Measurements from ENCODE around the gene LHX2.

Gene LHX2

GRCh38 chr9:124029617-124030016 lies 18.0 kb downstream of the LHX2 start:
- in situ Hi-C loops (cut with MboI; ENCODE audit: low sequenced_read_pairs) = loop anchor here (10.0 kb wide), 1 partner anchor 485 kb away; no protein-coding TSS in a partner anchor

DNA sequence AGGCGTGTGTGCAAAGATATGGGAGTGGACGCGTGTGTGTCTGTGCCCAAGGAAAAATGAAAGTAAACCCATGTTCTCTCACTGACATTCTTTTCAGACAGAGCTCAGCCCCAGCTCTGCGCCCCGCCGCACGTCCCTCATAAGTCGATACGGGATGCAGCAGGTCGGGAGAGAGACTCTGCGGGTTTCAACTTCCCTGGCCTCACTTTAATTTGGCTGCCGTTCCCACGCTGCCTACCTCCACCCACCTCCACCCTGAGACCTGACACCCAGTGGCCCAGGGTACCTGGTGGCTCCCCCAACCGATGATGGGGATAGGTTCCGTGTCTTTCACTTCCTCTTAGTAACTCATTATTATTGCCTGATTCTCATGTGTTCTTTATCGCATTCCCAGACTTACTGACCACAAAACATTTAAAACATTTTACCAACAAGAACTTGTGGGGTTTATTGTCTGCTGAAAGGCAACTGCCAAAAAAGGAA lies 19.4 kb downstream of the LHX2 start:
- in situ Hi-C loops (cut with MboI; ENCODE audit: low sequenced_read_pairs) = loop anchor here (10.0 kb wide), 1 partner anchor 486 kb away; no protein-coding TSS in a partner anchor

- in situ Hi-C loops (cut with MboI; ENCODE audit: low sequenced_read_pairs) = loop anchor here (10.0 kb wide), 1 partner anchor 487 kb away; no protein-coding TSS in a partner anchor
Measured at GRCh38 chr9:124032247-124032646, 20.7 kb downstream of the LHX2 start.

DNA sequence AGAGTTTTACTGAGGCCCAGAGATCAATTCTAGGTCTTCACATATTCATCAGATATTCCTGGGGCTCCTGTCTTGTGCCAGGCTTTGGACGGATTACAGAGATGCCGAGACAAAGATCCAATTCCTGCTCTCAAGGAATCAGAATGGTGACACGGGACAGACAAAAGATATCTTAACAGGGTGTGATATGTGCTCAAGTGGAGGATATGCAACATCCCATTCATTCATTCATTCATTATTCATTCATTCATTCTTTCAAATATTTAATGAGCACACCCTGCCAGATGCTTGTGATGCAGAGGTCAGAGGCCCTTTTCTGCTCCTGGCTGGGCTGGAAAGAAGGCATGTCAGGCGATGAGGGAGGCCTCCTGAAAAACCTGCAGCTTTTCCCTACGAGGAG lies 21.8 kb downstream of the LHX2 start:
- in situ Hi-C loops (cut with MboI; ENCODE audit: low sequenced_read_pairs) = loop anchor here (10.0 kb wide), 1 partner anchor 489 kb away; no protein-coding TSS in a partner anchor

DNA sequence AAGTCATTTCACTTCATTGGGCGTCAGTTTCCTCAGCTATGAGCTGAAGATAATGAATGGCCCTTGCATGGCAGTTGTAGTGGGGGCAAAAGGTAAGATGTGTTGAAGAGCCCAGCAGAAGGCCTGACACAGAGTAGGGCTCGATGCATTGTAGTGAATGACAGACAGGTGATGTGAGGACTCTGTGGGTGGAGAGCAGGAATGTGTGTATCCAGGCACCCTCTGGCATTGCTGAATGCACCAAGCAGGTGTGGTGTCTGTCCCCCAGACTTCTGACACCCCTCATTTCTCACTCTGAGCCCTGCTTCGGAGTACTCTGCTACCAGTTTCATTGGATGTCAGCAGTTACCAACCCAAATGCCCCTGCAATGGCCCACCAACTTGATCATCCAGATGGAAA lies 22.4 kb downstream of the LHX2 start:
- in situ Hi-C loops (cut with MboI; ENCODE audit: low sequenced_read_pairs) = loop anchor here (10.0 kb wide), 1 partner anchor 489 kb away; no protein-coding TSS in a partner anchor

DNA sequence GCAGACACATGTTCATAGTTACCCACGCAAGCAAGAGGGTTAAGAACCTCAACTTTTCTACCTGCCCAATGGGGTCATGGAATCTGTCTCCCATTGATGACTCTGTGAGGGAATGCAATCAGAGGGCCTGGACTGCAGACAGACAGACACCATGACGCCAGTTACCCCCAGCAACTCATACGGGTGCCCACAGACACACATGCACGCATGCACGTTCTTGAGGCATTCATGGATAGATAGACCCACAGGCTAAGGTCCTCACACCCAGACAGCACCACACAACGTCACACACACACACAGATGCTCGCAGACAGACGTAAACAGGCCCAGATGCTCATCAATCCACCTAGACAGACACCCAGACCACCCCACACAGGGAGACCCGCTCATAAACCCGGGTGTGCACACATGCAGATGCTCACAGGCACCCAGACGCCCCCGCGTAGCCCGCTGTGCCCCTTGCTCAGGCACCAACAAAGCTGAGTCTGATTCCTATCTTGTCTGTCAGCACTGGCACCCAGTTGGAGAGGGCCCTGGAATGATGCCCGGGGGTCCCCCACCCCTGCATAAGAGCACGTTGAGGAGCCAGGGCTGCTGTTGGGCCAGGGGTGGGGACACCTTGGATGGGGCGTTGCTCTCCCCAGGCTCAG lies 23.6 kb downstream of the LHX2 start:
- in situ Hi-C loops (cut with MboI; ENCODE audit: low sequenced_read_pairs) = loop anchor here (10.0 kb wide), 1 partner anchor 490 kb away; no protein-coding TSS in a partner anchor

GRCh38 chr9:124036578-124036977 lies 25.0 kb downstream of the LHX2 start:
- in situ Hi-C loops (cut with MboI; ENCODE audit: low sequenced_read_pairs) = loop anchor here (10.0 kb wide), 1 partner anchor 492 kb away; no protein-coding TSS in a partner anchor

DNA sequence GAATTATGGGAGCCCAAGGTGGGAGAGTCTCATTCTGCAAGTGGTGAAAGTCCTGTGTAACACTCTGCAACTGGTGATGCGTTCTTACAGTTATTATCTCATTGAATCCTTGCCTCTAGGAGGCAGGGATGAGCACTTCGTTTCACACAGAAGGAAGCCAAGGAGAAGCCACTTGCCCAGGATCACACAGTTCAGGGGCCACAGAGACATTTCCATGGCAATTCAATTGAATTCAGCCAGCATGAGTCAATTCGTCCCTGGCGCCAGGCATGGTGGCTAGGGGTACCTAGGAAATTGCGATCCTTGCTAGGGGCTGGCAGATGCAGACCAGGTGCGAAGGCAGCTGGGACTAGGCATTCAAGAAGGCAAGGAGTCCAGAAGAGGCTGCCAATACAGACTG lies 26.2 kb downstream of the LHX2 start:
- in situ Hi-C loops (cut with MboI; ENCODE audit: low sequenced_read_pairs) = loop anchor here (10.0 kb wide), 1 partner anchor 493 kb away; no protein-coding TSS in a partner anchor

DNA sequence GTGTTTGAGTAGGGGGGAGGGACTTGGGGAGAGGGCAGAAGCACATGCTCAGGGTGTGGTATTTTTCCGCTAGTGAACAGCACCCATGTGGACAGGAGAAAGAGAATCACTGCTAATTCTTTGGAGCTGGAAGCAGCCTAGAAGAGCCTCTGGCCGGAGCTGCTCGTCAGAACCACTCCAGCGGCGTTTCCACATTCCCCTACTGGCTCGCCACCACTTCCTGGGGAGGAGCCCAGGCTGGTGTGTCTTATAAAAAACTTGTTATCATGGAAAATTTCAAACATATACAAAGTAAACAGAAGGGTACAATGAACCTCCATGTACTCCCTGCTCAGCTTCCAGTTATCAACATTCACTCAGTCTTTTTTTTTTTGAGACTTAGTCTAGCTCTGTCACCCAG lies 26.7 kb downstream of the LHX2 start:
- in situ Hi-C loops (cut with MboI; ENCODE audit: low sequenced_read_pairs) = loop anchor here (10.0 kb wide), 1 partner anchor 493 kb away; no protein-coding TSS in a partner anchor

DNA sequence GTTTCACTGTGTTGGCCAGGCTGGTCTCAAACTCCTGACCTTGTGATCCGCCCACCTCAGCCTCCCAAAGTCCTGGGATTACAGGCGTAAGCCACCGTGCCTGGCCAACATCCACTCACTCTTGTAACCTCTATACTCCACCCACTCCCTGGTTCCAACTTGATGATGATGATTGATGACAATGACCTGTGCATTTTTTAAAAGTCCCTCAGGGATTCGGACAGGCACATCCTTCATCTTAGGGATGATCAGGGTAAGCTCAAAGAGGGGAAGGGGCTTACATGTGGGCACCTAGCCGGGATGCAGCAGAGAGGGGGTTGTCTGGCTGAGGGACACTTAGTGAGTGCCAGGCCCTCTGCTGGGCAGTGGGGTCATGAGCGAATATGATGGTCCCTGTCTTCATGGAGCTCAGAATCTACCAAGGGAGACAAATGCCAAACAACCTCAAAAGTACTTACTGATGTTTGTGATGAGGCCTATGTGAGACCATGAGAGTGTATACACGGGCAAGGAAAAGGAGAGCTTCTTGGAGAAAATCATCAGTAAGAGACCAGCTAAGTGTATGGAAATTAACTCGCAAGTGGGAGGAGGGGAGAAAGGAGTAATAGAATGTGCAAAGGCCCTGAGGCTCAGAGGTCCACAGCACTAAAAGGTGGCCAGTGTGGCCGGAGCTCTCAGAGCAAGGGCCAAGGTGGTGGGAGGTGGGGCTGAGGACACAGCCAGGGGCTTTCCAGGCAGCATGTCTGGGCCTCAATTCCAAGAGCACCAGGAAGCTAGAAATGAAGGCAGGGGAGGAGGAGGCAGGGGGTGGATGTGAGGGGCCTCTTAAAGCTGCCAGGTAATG lies 27.4 kb downstream of the LHX2 start:
- in situ Hi-C loops (cut with MboI; ENCODE audit: low sequenced_read_pairs) = loop anchor here (10.0 kb wide), 1 partner anchor 494 kb away; no protein-coding TSS in a partner anchor

DNA sequence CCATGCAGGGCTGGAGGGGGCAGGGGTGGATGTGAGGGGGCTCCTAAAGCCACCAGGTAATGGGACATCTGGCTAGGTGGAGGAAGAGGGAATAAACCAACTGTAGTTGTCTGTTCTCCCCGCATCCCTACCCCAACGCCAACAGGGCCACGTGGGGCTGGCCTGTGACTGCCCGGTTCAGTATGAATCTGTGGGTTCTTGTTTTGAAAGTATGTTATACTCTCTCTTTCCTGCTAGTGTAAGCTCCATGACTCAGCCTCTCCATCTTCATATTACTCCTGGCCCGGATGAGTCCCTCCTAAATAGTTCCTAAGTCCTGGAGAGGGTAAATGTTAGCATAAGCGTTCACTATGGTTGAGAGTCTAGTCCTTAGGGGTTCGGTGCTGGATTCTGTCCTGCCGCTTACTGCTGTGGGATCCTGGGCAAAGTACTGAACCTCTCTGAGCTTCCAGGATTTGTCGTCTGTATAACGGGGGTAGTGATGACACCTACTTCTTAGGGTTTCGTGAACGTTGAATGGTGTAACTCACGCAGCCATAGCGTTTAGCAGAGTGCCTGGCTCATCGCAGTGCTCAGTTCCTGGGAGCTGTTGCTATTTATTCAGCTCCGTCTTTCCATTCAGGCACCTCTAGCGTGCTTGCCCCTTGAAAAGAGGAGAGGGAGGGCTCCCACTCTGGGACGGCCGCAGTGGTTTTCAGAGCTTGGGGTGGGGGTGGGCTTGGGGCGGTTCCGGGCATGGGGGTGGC lies 28.8 kb downstream of the LHX2 start:
- in situ Hi-C loops (cut with MboI; ENCODE audit: low sequenced_read_pairs) = no loop called here

DNA sequence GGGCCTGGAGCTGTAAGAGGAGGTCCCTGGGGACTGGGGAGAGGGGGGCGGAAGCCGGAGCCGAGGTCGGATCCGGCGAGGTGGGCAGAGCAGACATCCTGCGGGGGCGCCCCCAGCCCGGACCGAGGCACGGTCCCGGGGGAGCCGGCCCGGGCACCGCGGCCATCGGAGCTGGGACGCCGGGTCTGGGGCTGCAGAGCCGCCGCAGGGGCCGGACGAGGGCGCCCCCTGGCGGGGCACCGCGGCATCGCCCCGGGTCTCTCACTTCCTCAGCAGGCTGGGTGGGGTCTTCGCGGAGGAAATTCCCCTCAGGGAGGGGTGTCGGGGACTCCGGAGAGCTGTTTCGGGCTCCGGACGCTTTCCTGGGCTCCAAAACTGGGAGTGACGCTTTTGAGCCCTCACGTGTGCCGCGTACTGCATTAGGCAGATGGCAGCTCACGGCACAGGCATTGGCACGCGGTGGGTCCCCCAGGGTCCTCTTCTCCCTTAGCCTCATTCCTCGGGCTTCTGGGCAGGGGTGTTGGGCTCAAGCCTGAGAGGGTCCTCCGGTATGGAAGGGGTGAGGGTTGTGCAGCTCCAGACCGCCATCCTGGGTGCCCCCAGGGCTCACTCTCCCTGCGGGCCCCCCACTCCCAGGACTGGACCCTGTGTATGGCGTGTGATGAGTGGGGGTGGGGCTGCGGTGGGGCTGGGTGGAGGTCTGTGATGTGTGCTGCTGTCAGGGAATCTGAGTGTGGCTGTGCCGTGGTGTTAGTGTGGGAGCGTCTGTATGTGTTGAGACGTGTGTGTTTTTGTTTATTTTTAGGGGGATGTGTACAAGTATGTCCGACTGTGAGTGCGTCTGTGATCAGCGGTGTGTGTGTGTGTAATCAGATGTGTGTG lies 29.6 kb downstream of the LHX2 start:
- in situ Hi-C loops (cut with MboI; ENCODE audit: low sequenced_read_pairs) = no loop called here

GRCh38 chr9:124041817-124042116 lies 30.2 kb downstream of the LHX2 start:
- in situ Hi-C loops (cut with MboI; ENCODE audit: low sequenced_read_pairs) = no loop called here

DNA sequence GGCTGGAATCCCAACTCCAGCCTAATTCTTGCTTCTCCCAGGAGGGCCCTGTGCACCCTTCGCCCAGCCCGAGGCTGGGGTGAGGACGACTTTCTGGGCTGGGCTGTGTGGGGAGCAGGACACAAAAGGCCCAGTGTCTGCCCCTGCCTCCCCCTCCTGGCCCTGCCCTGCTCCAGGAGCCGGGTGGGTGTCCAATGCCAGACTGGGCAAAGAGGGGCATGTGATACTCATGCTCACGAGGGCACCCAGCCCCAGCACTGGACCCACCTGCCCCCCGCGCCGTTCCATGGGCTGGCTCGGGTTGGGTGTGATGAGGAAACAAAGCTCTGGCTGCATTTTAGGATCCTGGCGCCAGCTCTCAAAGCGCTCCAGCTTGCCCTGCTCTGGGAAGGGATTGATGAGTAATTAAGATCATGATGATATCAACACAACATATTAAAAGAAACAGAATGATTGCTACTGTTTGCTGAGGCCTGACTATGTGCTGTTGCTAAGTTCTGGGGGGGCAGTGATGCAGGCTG lies 30.7 kb downstream of the LHX2 start:
- in situ Hi-C loops (cut with MboI; ENCODE audit: low sequenced_read_pairs) = no loop called here

GRCh38 chr9:124044448-124044847 lies 32.9 kb downstream of the LHX2 start:
- in situ Hi-C loops (cut with MboI; ENCODE audit: low sequenced_read_pairs) = no loop called here

- in situ Hi-C loops (cut with MboI; ENCODE audit: low sequenced_read_pairs) = no loop called here
Measured at GRCh38 chr9:124045076-124045829, 33.7 kb downstream of the LHX2 start.

DNA sequence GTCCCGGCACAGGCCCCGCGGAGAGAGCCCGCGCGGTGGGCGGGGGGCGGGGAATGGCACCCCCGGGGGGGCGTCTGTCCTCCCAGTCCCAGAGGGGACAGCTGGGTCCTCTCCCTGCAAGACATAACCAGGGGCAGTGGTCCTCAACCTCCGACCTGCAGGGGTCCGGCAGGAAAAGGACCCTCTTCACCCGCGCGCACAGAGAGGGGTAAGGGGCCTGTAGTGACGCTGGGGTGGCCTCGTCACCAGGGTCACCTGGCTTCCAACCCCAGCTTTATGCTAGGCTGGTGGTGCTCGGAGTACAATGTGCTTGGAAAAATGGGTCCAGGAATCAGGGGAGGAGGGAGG lies 34.2 kb downstream of the LHX2 start:
- in situ Hi-C loops (cut with MboI; ENCODE audit: low sequenced_read_pairs) = no loop called here

- in situ Hi-C loops (cut with MboI; ENCODE audit: low sequenced_read_pairs) = no loop called here
Measured at GRCh38 chr9:124046189-124046588, 34.6 kb downstream of the LHX2 start.

GRCh38 chr9:124047251-124047672 lies 35.7 kb downstream of the LHX2 start:
- in situ Hi-C loops (cut with MboI; ENCODE audit: low sequenced_read_pairs) = no loop called here
